HCT116 (cell line): ENCODE measurements around the gene CD24. TPM values are rescaled to one million over a fixed set of nuclear protein-coding genes. Genes with fewer than 3 reads are reported as not detected.

ENCODE experiments used
- ATAC-seq: fragments of 200-7000 bp; cut with Tn5 transposase; 2 replicates; pipeline ENCODE4 v1.9.1; 2020; ENCODE audit warnings: mild to moderate bottlenecking, moderate library complexity
- BruUV-seq: library from RNA; stranded (reverse); fragments of 400-500 nt; replicated peaks from 2 replicates; lab custom pipeline; 2021; lab: Mats Ljungman, UMichigan
- CTCF ChIA-PET: fragments of 300-600 bp; sonication (Branson Sonifier 250); formaldehyde crosslinking; loops from one replicate; lab custom pipeline; 2021; ENCODE audit warnings: antibody characterized with exemption; lab: Charles Lee
- POLR2A ChIA-PET: fragments of 300-600, 350-600 bp; sonication (Branson Sonifier 250); formaldehyde crosslinking; loops from one replicate; lab custom pipeline; 2021; ENCODE audit warnings: antibody characterized with exemption; lab: Charles Lee
- RAD21 ChIA-PET, 2 experiments: fragments of 300-600 bp; sonication (Branson Sonifier 250); formaldehyde crosslinking; loops; one replicate each; lab custom pipeline; 2023; ENCODE audit warnings: low total read pairs in 2 of 2; ENCODE audit not compliant: uncharacterized antibody in 2 of 2, unreplicated experiment in 2 of 2, low non-redundant PET in 1 of 2; lab: Charles Lee
- DNase-seq: peaks from one replicate; pipeline ENCODE4 v3.0.0-alpha.2; 2010; ENCODE audit warnings: low read depth, low spot score
- H2AFZ ChIP-seq: fragments of 200-600 bp; shearing (Covaris generic), sonication (generic); 2 replicates; pipeline ENCODE4 v1.6.1; 2017; ENCODE audit warnings: low read depth, mixed run types, mixed read lengths, antibody characterized with exemption, low read length; ENCODE audit not compliant: poor library complexity, severe bottlenecking
- H3K27ac ChIP-seq: 2 replicates; pipeline ENCODE4 v1.5.1; 2012; ENCODE audit warnings: low read depth, low read length
- H3K27me3 ChIP-seq: fragments of 200-600 bp; sonication (generic); 2 replicates; pipeline ENCODE4 v1.6.1; 2016; ENCODE audit warnings: mixed run types, low read length, mixed read lengths; ENCODE audit not compliant: insufficient read depth
- H3K36me3 ChIP-seq, 2 experiments: fragments of 200-500 bp in 1 of 2; fragments of 200-600 bp in 1 of 2; sonication (Bioruptor generic) in 1 of 2; sonication (generic) in 1 of 2; 2 replicates each; pipeline versions ENCODE4 v1.5.1 to v1.6.1; 2014 to 2016; ENCODE audit warnings: low read length in 2 of 2, inconsistent platforms in 1 of 2, mixed read lengths in 1 of 2, mixed run types in 1 of 2; ENCODE audit not compliant: insufficient read depth in 2 of 2, control insufficient read depth in 1 of 2
- H3K4me1 ChIP-seq, 2 experiments: fragments of 200-600 bp in 1 of 2; sonication (generic) in 1 of 2; 2 replicates each; pipeline versions ENCODE4 v1.5.1 to v1.6.1; 2012 to 2017; ENCODE audit warnings: low read length in 2 of 2, inconsistent platforms in 1 of 2, mild to moderate bottlenecking in 1 of 2, mixed read lengths in 1 of 2, mixed run types in 1 of 2, moderate library complexity in 1 of 2; ENCODE audit not compliant: insufficient read depth in 2 of 2, control insufficient read depth in 1 of 2
- H3K4me2 ChIP-seq: fragments of 200-600 bp; sonication (generic); 2 replicates; pipeline ENCODE4 v1.6.1; 2017; ENCODE audit warnings: mixed run types, low read length, mixed read lengths
- H3K4me3 ChIP-seq, 2 experiments: fragments of 200-600 bp in 1 of 2; sonication (generic) in 1 of 2; replicated peaks in 1 of 2; 2 replicates each; pipeline ENCODE4 v1.5.1; 2011 to 2016; ENCODE audit warnings: low read length in 2 of 2, control low read depth in 1 of 2, low read depth in 1 of 2, mild to moderate bottlenecking in 1 of 2, mixed read lengths in 1 of 2, mixed run types in 1 of 2
- H3K79me2 ChIP-seq: fragments of 200-600 bp; sonication (generic); 2 replicates; pipeline ENCODE4 v1.6.1; 2017; ENCODE audit warnings: mild to moderate bottlenecking, mixed run types, low read length, moderate library complexity, mixed read lengths; ENCODE audit not compliant: insufficient read depth
- H3K9ac ChIP-seq: fragments of 200-600 bp; sonication (generic); 2 replicates; pipeline ENCODE4 v1.6.1; 2016; ENCODE audit warnings: low read length, mixed read lengths
- H3K9me2 ChIP-seq: fragments of 200-600 bp; sonication (generic), shearing (Covaris generic); 2 replicates; pipeline ENCODE4 v1.6.1; 2017; ENCODE audit warnings: mixed run types, mild to moderate bottlenecking, moderate library complexity; ENCODE audit not compliant: insufficient read depth
- H3K9me3 ChIP-seq, 2 experiments: fragments of 200-500 bp in 1 of 2; fragments of 200-600 bp in 1 of 2; sonication (Bioruptor generic) in 1 of 2; sonication (generic) in 1 of 2; 2 replicates each; pipeline ENCODE4 v1.6.1; 2014 to 2017; ENCODE audit warnings: low read length in 2 of 2, mixed read lengths in 2 of 2, inconsistent platforms in 1 of 2, low read depth in 1 of 2, mild to moderate bottlenecking in 1 of 2, mixed run types in 1 of 2, moderate library complexity in 1 of 2; ENCODE audit not compliant: control insufficient read depth in 1 of 2, insufficient read depth in 1 of 2
- H4K20me1 ChIP-seq: fragments of 200-600 bp; sonication (generic), shearing (Covaris generic); 2 replicates; pipeline ENCODE4 v1.6.1; 2017; ENCODE audit warnings: mixed run types, mild to moderate bottlenecking, moderate library complexity; ENCODE audit not compliant: insufficient read depth
- CEBPB ChIP-seq: IDR thresholded peaks from 2 replicates; pipeline ENCODE4 v1.6.1; 2012; ENCODE audit warnings: low read depth
- EGR1 ChIP-seq: IDR thresholded peaks from 2 replicates; pipeline ENCODE4 v1.6.1; 2012; ENCODE audit warnings: low read depth
- FOSL1 ChIP-seq: IDR thresholded peaks from 2 replicates; pipeline ENCODE4 v1.6.1; 2012; ENCODE audit warnings: low read depth
- MAX ChIP-seq: IDR thresholded peaks from 2 replicates; pipeline ENCODE4 v1.6.1; 2012
- POLR2A ChIP-seq: IDR thresholded peaks from 2 replicates; pipeline ENCODE4 v1.7.0; 2011; ENCODE audit warnings: borderline replicate concordance; ENCODE audit not compliant: insufficient read depth, insufficient read length; ENCODE audit errors: extremely low read depth
- POLR2AphosphoS5 ChIP-seq: IDR thresholded peaks from 2 replicates; pipeline ENCODE4 v1.6.1; 2011; ENCODE audit warnings: mild to moderate bottlenecking, low read depth, low read length, moderate library complexity
- SIN3A ChIP-seq: IDR thresholded peaks from 2 replicates; pipeline ENCODE4 v1.6.1; 2012; ENCODE audit warnings: low read depth
- ZFX ChIP-seq: fragments of 450-650 bp; IDR thresholded peaks from 2 replicates; pipeline ENCODE4 v1.6.1; 2017
- ZNF274 ChIP-seq: fragments of 200-500 bp; sonication (Bioruptor generic); IDR thresholded peaks from 2 replicates; pipeline ENCODE4 v1.6.1; 2014; ENCODE audit warnings: mild to moderate bottlenecking, low read depth, low read length, inconsistent platforms
- intact Hi-C: fragments of 100-400 bp; cut with micrococcal nuclease; formaldehyde crosslinking; loops from 2 replicates; pipeline ENCODE4 v1.10.0; 2022
- total RNA-seq: library from RNA; stranded (reverse); gene quantifications from one replicate; pipeline ENCODE4 v1.2.1, GENCODE V29; 2021; ENCODE audit not compliant: unreplicated experiment
- TF ChIP-seq, protein P1 (sequence below), 3 experiments: fragments of 200-600 bp in 1 of 3; sonication (generic) in 1 of 3; IDR thresholded peaks in 2 of 3; conservative IDR thresholded peaks in 1 of 3; 2 replicates each; pipeline ENCODE4 v1.5.1; 2012 to 2017; ENCODE audit warnings: low read depth in 2 of 3, low read length in 2 of 3, antibody characterized with exemption in 1 of 3, borderline replicate concordance in 1 of 3, control low read depth in 1 of 3, mild to moderate bottlenecking in 1 of 3, mixed read lengths in 1 of 3, mixed run types in 1 of 3, moderate library complexity in 1 of 3; ENCODE audit not compliant: insufficient read depth in 1 of 3
- TF ChIP-seq, protein P2 (sequence below): IDR thresholded peaks from 2 replicates; pipeline ENCODE4 v1.6.1; 2012; ENCODE audit warnings: low read depth

Gene CD24
- total RNA-seq, 1 experiment from 2014 or later = 7.3 TPM

GRCh38 chr6:106973836-106974335 is 643 bp downstream of the CD24 start:
- Histone ChIP-seq H3K9me3 (no peaks in the 10 kb centered on the region), H3K79me2 (no peaks in the 10 kb centered on the region), H3K36me3 (no peaks in the 10 kb centered on the region), H4K20me1 (no peaks in the 10 kb centered on the region), H3K9me2 (no peaks in the 10 kb centered on the region), H3K27me3 (no peaks in the 10 kb centered on the region), H3K27ac (no peak overlapping the region; the same call in 1 of the 2 replicates), H3K4me1 (peaks cover 5 to 16% of the 10 kb centered on the region in 2 experiments; a peak in 3 of 4 replicates), H3K9ac (no peak overlapping the region), H2AFZ (no peak overlapping the region), H3K4me2 (peak overlapping the region; percentile 75), H3K4me3 (peak overlapping the region; percentile 37 to 49; a peak in 3 of 4 replicates)
- no peak for TF ChIP-seq POLR2AphosphoS5
- TF ChIP-seq ZNF274 = no peak
- TF ChIP-seq CEBPB = no peak
- no peak for TF ChIP-seq POLR2A
- TF ChIP-seq FOSL1 = no peak
- TF ChIP-seq MAX = no peak
- no peak for TF ChIP-seq SIN3A
- ATAC-seq = no peak
- BruUV-seq = no TSS peak
- ChIA-PET RAD21 (no interaction called here), CTCF (no interaction called here), POLR2A (no interaction called here)
- DNase-seq = no peak
- intact Hi-C loops = no loop called here

DNA sequence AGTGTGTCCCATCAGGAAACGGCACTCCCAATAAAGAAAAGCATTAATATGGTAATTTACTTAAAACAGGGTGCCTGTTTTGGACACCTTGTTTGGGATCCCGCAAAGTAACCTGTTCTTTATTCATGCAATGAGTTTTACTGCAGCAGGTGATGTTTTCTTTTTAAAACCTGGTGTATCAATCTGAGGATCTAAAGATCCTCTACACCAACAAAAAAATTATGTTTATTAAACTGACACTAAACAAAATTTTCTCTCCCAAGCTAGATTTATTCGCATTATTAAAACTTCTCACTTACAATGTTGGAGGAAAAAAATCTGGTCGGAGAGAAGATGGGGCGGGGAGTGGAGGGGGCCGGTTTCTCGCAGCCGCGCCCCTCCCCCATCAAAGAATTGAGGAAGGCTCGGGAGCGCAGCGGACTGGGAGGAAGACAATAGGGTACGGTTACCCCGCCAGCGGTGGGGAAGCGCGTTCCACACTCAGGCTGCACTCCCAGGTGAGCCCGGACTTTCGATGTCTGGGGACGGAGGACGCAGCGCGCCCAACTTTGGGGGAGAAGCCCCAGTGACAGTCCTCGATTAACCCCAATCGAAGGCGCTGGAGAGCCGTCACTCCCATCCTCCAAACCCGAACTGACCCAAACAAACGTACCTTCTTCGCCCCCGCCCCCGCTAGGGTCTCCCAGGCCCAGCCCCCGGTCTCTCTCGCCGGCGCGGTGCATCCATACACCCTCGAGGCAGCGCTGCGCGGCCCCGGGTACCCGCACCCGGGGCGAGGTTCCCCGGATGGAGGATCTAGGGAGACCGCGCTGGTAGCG is 1.3 kb downstream of the CD24 start:
- no peak for DNase-seq
- Histone ChIP-seq H3K27ac (no peak overlapping the region), H3K79me2 (no peaks in the 10 kb centered on the region), H3K4me1 (peaks cover 5 to 16% of the 10 kb centered on the region in 2 experiments; a peak in 3 of 4 replicates), H2AFZ (no peak overlapping the region), H3K9me3 (no peaks in the 10 kb centered on the region), H4K20me1 (no peaks in the 10 kb centered on the region), H3K9ac (no peak overlapping the region), H3K4me2 (no peak overlapping the region), H3K36me3 (no peaks in the 10 kb centered on the region), H3K9me2 (no peaks in the 10 kb centered on the region), H3K27me3 (no peaks in the 10 kb centered on the region), H3K4me3 (no peak overlapping the region)
- TF ChIP-seq, protein P1, sequence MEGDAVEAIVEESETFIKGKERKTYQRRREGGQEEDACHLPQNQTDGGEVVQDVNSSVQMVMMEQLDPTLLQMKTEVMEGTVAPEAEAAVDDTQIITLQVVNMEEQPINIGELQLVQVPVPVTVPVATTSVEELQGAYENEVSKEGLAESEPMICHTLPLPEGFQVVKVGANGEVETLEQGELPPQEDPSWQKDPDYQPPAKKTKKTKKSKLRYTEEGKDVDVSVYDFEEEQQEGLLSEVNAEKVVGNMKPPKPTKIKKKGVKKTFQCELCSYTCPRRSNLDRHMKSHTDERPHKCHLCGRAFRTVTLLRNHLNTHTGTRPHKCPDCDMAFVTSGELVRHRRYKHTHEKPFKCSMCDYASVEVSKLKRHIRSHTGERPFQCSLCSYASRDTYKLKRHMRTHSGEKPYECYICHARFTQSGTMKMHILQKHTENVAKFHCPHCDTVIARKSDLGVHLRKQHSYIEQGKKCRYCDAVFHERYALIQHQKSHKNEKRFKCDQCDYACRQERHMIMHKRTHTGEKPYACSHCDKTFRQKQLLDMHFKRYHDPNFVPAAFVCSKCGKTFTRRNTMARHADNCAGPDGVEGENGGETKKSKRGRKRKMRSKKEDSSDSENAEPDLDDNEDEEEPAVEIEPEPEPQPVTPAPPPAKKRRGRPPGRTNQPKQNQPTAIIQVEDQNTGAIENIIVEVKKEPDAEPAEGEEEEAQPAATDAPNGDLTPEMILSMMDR (IDR thresholded peaks at IDR 0.05 in 2 of 3, conservative IDR thresholded peaks at IDR 0.05 in 1 of 3; ENCODE audit: borderline replicate concordance in 1 of 3, insufficient read depth in 1 of 3, low read depth in 2 of 3, low read length in 2 of 3) = no peak
- TF ChIP-seq ZFX = no peak
- TF ChIP-seq EGR1 = no peak
- TF ChIP-seq, protein P2, sequence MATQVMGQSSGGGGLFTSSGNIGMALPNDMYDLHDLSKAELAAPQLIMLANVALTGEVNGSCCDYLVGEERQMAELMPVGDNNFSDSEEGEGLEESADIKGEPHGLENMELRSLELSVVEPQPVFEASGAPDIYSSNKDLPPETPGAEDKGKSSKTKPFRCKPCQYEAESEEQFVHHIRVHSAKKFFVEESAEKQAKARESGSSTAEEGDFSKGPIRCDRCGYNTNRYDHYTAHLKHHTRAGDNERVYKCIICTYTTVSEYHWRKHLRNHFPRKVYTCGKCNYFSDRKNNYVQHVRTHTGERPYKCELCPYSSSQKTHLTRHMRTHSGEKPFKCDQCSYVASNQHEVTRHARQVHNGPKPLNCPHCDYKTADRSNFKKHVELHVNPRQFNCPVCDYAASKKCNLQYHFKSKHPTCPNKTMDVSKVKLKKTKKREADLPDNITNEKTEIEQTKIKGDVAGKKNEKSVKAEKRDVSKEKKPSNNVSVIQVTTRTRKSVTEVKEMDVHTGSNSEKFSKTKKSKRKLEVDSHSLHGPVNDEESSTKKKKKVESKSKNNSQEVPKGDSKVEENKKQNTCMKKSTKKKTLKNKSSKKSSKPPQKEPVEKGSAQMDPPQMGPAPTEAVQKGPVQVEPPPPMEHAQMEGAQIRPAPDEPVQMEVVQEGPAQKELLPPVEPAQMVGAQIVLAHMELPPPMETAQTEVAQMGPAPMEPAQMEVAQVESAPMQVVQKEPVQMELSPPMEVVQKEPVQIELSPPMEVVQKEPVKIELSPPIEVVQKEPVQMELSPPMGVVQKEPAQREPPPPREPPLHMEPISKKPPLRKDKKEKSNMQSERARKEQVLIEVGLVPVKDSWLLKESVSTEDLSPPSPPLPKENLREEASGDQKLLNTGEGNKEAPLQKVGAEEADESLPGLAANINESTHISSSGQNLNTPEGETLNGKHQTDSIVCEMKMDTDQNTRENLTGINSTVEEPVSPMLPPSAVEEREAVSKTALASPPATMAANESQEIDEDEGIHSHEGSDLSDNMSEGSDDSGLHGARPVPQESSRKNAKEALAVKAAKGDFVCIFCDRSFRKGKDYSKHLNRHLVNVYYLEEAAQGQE = no peak
- no peak for TF ChIP-seq POLR2A
- no peak for TF ChIP-seq SIN3A
- no peak for ATAC-seq
- POLR2A ChIA-PET = no interaction called here
- RAD21 ChIA-PET = no interaction called here
- CTCF ChIA-PET = no interaction called here
- BruUV-seq = no TSS peak
- intact Hi-C loops = no loop called here
